Endothelial cell of umbilical vein (primary cell): ENCODE data around the gene NLRP9. TPM values are rescaled to one million over a fixed set of nuclear protein-coding genes. Genes with fewer than 3 reads are reported as not detected.

Experiments
- BruUV-seq: library from RNA; stranded (reverse); fragments of 400-500 nt; replicated peaks from 2 replicates; lab custom pipeline; 2021; lab: Mats Ljungman, UMichigan
- CTCF ChIA-PET: fragments of 300-600, 350-600 bp; sonication (Branson Sonifier 250); formaldehyde crosslinking; loops from one replicate; lab custom pipeline; 2021; ENCODE audit warnings: antibody characterized with exemption, inconsistent platforms; lab: Charles Lee
- POLR2A ChIA-PET: fragments of 300-600, 350-600 bp; sonication (Branson Sonifier 250); formaldehyde crosslinking; loops from one replicate; lab custom pipeline; 2021; ENCODE audit warnings: antibody characterized with exemption, inconsistent platforms; lab: Charles Lee
- DNase-seq: peaks from one replicate; pipeline ENCODE4 v3.0.0-alpha.2; 2011; ENCODE audit warnings: low read depth, low spot score
- FAIRE-seq: peaks from 2 replicates; lab custom pipeline; 2011; peaks lifted over from hg19 to GRCh38; lab: Jason Lieb, UNC
- H2AFZ ChIP-seq: 2 replicates; pipeline ENCODE4 v1.6.0; 2012; ENCODE audit warnings: low read depth, low read length, control low read depth, inconsistent platforms
- H3K27ac ChIP-seq: 2 replicates; pipeline ENCODE4 v1.5.1; 2011; ENCODE audit warnings: low read depth, mild to moderate bottlenecking, control low read depth, low read length, moderate library complexity; ENCODE audit not compliant: insufficient read depth
- H3K27me3 ChIP-seq, 2 experiments: 2 replicates each; pipeline versions ENCODE4 v1.6.0 to v1.6.1; 2011; ENCODE audit warnings: low read length in 2 of 2, mixed read lengths in 1 of 2; ENCODE audit not compliant: control insufficient read depth in 2 of 2, insufficient read depth in 2 of 2
- H3K36me3 ChIP-seq, 2 experiments: 2 replicates in 1 of 2; 3 replicates in 1 of 2; pipeline ENCODE4 v1.5.1; 2011; ENCODE audit warnings: low read length in 2 of 2, mild to moderate bottlenecking in 1 of 2, moderate library complexity in 1 of 2; ENCODE audit not compliant: control insufficient read depth in 2 of 2, insufficient read depth in 2 of 2; ENCODE audit errors: extremely low read depth in 1 of 2
- H3K4me1 ChIP-seq: 3 replicates; pipeline ENCODE4 v1.5.1; 2011; ENCODE audit warnings: mild to moderate bottlenecking, low read length; ENCODE audit not compliant: control insufficient read depth, insufficient read depth; ENCODE audit errors: extremely low read depth
- H3K4me2 ChIP-seq: 2 replicates; pipeline ENCODE4 v1.6.1; 2011; ENCODE audit warnings: low read length, control low read depth, mixed read lengths; ENCODE audit not compliant: insufficient read depth
- H3K4me3 ChIP-seq, 3 experiments: fragments of 200-600 bp in 1 of 3; sonication (generic), shearing (Covaris generic) in 1 of 3; replicated peaks in 1 of 3; 2 replicates each; pipeline ENCODE4 v1.5.1; 2011 to 2016; ENCODE audit warnings: control low read depth in 3 of 3, low read length in 3 of 3, mild to moderate bottlenecking in 2 of 3, inconsistent platforms in 1 of 3, low read depth in 1 of 3, moderate library complexity in 1 of 3; ENCODE audit not compliant: insufficient read depth in 1 of 3
- H3K79me2 ChIP-seq: 2 replicates; pipeline ENCODE4 v1.6.0; 2012; ENCODE audit warnings: low read length, inconsistent platforms; ENCODE audit not compliant: control insufficient read depth, insufficient read depth
- H3K9ac ChIP-seq: replicated peaks from 2 replicates; pipeline ENCODE3; 2011; ENCODE audit warnings: low read length, control low read depth; ENCODE audit not compliant: insufficient read depth; ENCODE audit errors: extremely low read depth
- H3K9me1 ChIP-seq: replicated peaks from 3 replicates; pipeline ENCODE4 v1.6.0; 2011; ENCODE audit warnings: mild to moderate bottlenecking, low read length; ENCODE audit not compliant: control insufficient read depth, insufficient read depth; ENCODE audit errors: extremely low read depth
- H3K9me3 ChIP-seq: replicated peaks from 2 replicates; pipeline ENCODE4 v1.5.1; 2012; ENCODE audit warnings: low read length, inconsistent platforms; ENCODE audit not compliant: control insufficient read depth, insufficient read depth
- H4K20me1 ChIP-seq: replicated peaks from 2 replicates; pipeline ENCODE3; 2011; ENCODE audit warnings: mild to moderate bottlenecking, low read length; ENCODE audit not compliant: control insufficient read depth, insufficient read depth; ENCODE audit errors: extremely low read depth
- CTCF ChIP-seq, 2 donors: IDR thresholded peaks; 1 replicate in 1 of 2; 2 replicates in 1 of 2; pipeline ENCODE4 v1.5.1; 2011; ENCODE audit warnings: low read length in 2 of 2, mild to moderate bottlenecking in 2 of 2, moderate library complexity in 2 of 2, control low read depth in 1 of 2, inconsistent platforms in 1 of 2, low read depth in 1 of 2; ENCODE audit not compliant: insufficient read depth in 1 of 2; ENCODE audit errors: extremely low read depth in 1 of 2
- FOS ChIP-seq: IDR thresholded peaks from 2 replicates; pipeline ENCODE4 v1.6.1; 2011; ENCODE audit warnings: mild to moderate bottlenecking, low read length, moderate library complexity, borderline replicate concordance; ENCODE audit not compliant: insufficient read depth
- MAX ChIP-seq: IDR thresholded peaks from 2 replicates; pipeline ENCODE4 v1.6.1; 2011; ENCODE audit not compliant: insufficient read depth, insufficient read length
- MYC ChIP-seq: IDR thresholded peaks from one replicate; pipeline ENCODE4 v1.6.1; 2011; ENCODE audit warnings: mild to moderate bottlenecking, low read depth, low read length
- POLR2A ChIP-seq: IDR thresholded peaks from 2 replicates; pipeline ENCODE4 v1.6.1; 2012; ENCODE audit warnings: low read depth, mild to moderate bottlenecking, control low read depth, low read length
- POLR2AphosphoS5 ChIP-seq: IDR thresholded peaks from 2 replicates; pipeline ENCODE4 v1.6.1; 2012; ENCODE audit warnings: low read depth, mild to moderate bottlenecking, control low read depth, low read length, moderate library complexity; ENCODE audit not compliant: insufficient read depth
- dilution Hi-C: fragments of 300-500 bp; cut with MboI; formaldehyde crosslinking; loops from one replicate; pipeline ENCODE4 v1.15.0; 2019; ENCODE audit warnings: low sequenced_read_pairs; ENCODE audit not compliant: extremely low pct_ligation_motif_present
- intact Hi-C: fragments of 100-400 bp; cut with micrococcal nuclease; formaldehyde crosslinking; loops from one replicate; pipeline ENCODE4 v1.10.0; 2022
- polyA plus RNA-seq, 4 experiments: library from polyadenylated mRNA; depleted of rRNA in 3 of 4; stranded (reverse) in 3 of 4; unstranded in 1 of 4; fragments of >200 nt; gene quantifications; 2 replicates each; pipeline versions ENCODE4 v1.2.1 to v1.2.3, GENCODE V29; 2011 to 2012; ENCODE audit warnings: missing spikeins in 1 of 4
- total RNA-seq: library from RNA; stranded (reverse); gene quantifications from 2 replicates; pipeline ENCODE4 v1.2.3, GENCODE V29; 2021

The NLRP9 gene
- total and polyA plus RNA-seq, 2 donors (not counting 3 experiments of a cell fraction or from before 2014, with no cell fraction given) = not detected

- H3K4me1 ChIP-seq = peaks cover 25% of the 10 kb centered on the region
- no peak overlapping the region for H2AFZ ChIP-seq
- TF ChIP-seq FOS = no peak
- TF ChIP-seq CTCF (IDR thresholded peaks at IDR 0.05; ENCODE audit: extremely low read depth in 1 of 2, insufficient read depth in 1 of 2, low read depth in 1 of 2, low read length in 2 of 2) = no peak
- no peak for TF ChIP-seq MYC
- no peak for TF ChIP-seq POLR2AphosphoS5
- no peak for TF ChIP-seq MAX
- no peak for TF ChIP-seq POLR2A
- H3K79me2 ChIP-seq = peaks cover 97% of the 10 kb centered on the region
- H3K4me2 ChIP-seq = no peak overlapping the region
- FAIRE-seq = no peak
- no peak overlapping the region for H3K9ac ChIP-seq
- dilution Hi-C loops (no loop called here), intact Hi-C loops (loop anchor here (10.0 kb wide), 3 partner anchors 325 to 1195 kb away; partner anchors contain the start of genes KMT5C, LENG9 and ZNF787)
- H3K27me3 ChIP-seq = no peaks in the 10 kb centered on the region
- DNase-seq = no peak
- no peak overlapping the region for H3K4me3 ChIP-seq
- POLR2A ChIA-PET = no interaction called here
- CTCF ChIA-PET = interaction anchor here (1.1 kb wide), 1 partner anchor 12 kb away, joined by 6 read pairs; no protein-coding TSS in a partner anchor
- no peaks in the 10 kb centered on the region for H3K9me1 ChIP-seq
- H3K36me3 ChIP-seq = peaks cover 14 to 48% of the 10 kb centered on the region in 2 experiments
- BruUV-seq = no TSS peak
- H3K27ac ChIP-seq = no peak overlapping the region
- H3K9me3 ChIP-seq = no peaks in the 10 kb centered on the region
- H4K20me1 ChIP-seq = peaks cover 12% of the 10 kb centered on the region
Observed at GRCh38 chr19:55659822-55660221, 78.4 kb downstream of the NLRP9 start.
